OCI-LY3 (cell line): ENCODE measurements around the gene TECPR2.

ENCODE experiments used
- EZH2phosphoT487 ChIP-seq: fragments of 200-600 bp; shearing (Covaris generic); IDR thresholded peaks from 2 replicates; pipeline ENCODE4 v1.6.1; 2018; ENCODE audit warnings: antibody characterized with exemption, mixed run types, low read depth
- TF ChIP-seq, protein P1 (sequence below): fragments of 200-600, 300-600 bp; sonication (generic); IDR thresholded peaks from 2 replicates; pipeline ENCODE4 v1.5.1; 2014; ENCODE audit warnings: antibody characterized with exemption, low read length, low read depth

DNA sequence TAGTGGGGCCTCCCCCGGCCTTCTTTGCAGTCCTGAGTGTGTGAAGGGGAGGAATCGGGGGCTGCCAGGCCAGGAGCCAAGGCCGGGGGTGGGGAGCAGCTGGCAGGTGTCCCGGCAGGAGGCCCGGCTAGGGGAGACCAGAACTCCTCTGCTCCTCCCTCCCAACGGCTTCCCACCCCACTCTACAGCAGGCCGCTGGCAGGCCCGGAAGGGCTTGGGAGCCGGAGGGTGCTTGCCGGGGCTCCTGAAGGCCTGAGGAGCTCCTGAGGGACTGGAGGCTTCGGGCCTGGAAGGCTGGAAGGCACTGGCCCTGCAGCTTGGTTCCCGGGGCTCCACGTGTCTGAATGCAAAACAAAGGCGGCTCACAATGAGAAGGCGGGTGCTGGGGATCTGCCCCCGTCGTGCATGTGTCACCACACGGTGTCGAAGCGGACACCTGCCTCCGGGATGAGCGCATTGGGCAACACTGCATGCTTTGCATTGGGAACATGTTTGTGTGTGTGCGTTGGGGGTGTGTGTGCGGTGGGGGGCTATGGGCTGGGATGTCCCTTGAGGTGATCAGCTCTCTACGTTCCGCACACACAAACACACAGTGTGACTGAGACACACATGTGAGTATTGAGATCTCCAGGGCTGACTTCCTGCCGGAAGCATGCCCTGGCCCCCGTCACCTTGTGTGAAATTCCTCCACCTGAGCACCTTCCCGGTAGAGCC is 177.7 kb downstream of the TECPR2 start:
- TF ChIP-seq, protein P1, sequence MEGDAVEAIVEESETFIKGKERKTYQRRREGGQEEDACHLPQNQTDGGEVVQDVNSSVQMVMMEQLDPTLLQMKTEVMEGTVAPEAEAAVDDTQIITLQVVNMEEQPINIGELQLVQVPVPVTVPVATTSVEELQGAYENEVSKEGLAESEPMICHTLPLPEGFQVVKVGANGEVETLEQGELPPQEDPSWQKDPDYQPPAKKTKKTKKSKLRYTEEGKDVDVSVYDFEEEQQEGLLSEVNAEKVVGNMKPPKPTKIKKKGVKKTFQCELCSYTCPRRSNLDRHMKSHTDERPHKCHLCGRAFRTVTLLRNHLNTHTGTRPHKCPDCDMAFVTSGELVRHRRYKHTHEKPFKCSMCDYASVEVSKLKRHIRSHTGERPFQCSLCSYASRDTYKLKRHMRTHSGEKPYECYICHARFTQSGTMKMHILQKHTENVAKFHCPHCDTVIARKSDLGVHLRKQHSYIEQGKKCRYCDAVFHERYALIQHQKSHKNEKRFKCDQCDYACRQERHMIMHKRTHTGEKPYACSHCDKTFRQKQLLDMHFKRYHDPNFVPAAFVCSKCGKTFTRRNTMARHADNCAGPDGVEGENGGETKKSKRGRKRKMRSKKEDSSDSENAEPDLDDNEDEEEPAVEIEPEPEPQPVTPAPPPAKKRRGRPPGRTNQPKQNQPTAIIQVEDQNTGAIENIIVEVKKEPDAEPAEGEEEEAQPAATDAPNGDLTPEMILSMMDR: no peak
- TF ChIP-seq EZH2phosphoT487: no peak
